GM20000 (cell line): ENCODE measurements around the gene GOLGA6L7.
"Not testable (repeated sequence)": the region's sequence is repeated elsewhere in the genome, so short reads cannot be mapped to it uniquely, and the experiment has no call there.

Experiments
- DNase-seq: peaks from one replicate; pipeline ENCODE4 v3.0.0; 2012; ENCODE audit warnings: low spot score

Gene GOLGA6L7

GRCh38 chr15:28831897-28832587 is 16.4 kb downstream of the GOLGA6L7 start:
- DNase-seq: peak; percentile 6

GRCh38 chr15:28821420-28821819 is 27.0 kb downstream of the GOLGA6L7 start:
- not testable (repeated sequence) for DNase-seq

- DNase-seq: not testable (repeated sequence)
Measured at GRCh38 chr15:28819930-28820295, 28.5 kb downstream of the GOLGA6L7 start.

GRCh38 chr15:28819019-28819929 is 29.2 kb downstream of the GOLGA6L7 start:
- not testable (repeated sequence) for DNase-seq

- not testable (repeated sequence) for DNase-seq
Measured at GRCh38 chr15:28818168-28818567, 30.3 kb downstream of the GOLGA6L7 start.

GRCh38 chr15:28814059-28814458 is 34.4 kb downstream of the GOLGA6L7 start:
- DNase-seq: not testable (repeated sequence)

GRCh38 chr15:28813392-28813791 is 35.1 kb downstream of the GOLGA6L7 start:
- not testable (repeated sequence) for DNase-seq

GRCh38 chr15:28811852-28812550 is 36.4 kb downstream of the GOLGA6L7 start:
- not testable (repeated sequence) for DNase-seq

- DNase-seq: not testable (repeated sequence)
Measured at GRCh38 chr15:28810444-28810843, 38.0 kb downstream of the GOLGA6L7 start.

- not testable (repeated sequence) for DNase-seq
Measured at GRCh38 chr15:28808136-28808535, 40.3 kb downstream of the GOLGA6L7 start.

- not testable (repeated sequence) for DNase-seq
Measured at GRCh38 chr15:28800366-28800765, 48.1 kb downstream of the GOLGA6L7 start.

- DNase-seq: not testable (repeated sequence)
Measured at GRCh38 chr15:28798234-28798633, 50.2 kb downstream of the GOLGA6L7 start.

GRCh38 chr15:28794231-28794630 is 54.2 kb downstream of the GOLGA6L7 start:
- not testable (repeated sequence) for DNase-seq
